GM19239 (cell line): ENCODE measurements around the gene C14orf132.

Experiments used
- DNase-seq: peaks from one replicate; pipeline ENCODE4 v3.0.0; 2011; ENCODE audit warnings: low spot score; ENCODE audit not compliant: insufficient read length
- FAIRE-seq: peaks from 2 replicates; lab custom pipeline; 2011; peaks lifted over from hg19 to GRCh38; lab: Jason Lieb, UNC

The C14orf132 gene

DNA sequence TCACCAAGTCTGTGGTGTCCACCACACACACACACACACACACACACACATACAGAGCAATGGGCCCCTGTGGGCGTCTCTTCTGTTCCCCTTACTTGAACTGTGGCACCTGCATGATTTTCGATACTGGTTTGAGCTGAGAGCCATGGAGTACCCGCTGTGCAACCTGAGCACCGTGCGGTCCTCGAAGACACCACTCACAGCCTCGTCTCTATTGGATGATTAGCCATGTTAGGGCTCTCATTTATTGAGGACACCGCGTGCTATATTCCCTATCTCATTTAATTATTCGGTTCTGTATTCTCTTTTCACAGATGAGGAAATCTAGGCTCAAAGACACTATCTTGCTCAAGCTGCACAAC, 623 bp upstream of the C14orf132 start:
- DNase-seq (no peak), FAIRE-seq (peak; percentile 28)

DNA sequence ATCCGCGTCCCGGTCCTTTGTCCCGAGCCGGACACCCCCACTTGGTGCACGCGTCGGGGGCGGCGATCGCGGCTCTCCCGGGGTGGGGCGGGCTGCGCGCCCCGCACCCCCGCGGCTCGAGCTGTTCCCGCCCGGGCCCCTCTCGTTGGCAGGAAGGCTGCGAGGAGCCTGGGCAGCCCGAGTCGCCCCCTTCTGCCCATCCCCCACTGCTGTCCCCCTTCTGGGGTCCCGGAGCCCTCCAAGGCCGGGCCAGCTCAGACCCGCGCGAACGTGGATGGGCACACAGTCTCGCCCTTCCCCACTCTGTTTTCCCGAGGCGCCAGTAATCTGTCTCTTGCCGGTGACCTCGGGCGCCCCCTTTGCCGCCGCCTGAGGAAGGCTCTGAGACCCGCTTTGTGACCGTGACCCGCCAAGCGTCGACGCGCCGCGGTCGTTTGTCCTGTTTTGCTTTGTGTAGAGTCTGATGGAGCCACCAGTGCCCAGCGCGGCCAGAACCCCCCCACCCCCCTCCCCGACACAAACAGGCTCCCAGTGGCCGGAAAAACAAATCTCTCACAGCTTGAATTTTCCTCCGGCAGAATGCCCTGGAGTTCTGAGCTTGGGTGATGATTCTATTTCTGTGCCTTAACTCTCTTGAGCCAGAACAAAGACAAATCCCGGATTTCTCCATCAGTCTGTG, 610 bp downstream of the C14orf132 start:
- DNase-seq (no peak), FAIRE-seq (no peak)

DNA sequence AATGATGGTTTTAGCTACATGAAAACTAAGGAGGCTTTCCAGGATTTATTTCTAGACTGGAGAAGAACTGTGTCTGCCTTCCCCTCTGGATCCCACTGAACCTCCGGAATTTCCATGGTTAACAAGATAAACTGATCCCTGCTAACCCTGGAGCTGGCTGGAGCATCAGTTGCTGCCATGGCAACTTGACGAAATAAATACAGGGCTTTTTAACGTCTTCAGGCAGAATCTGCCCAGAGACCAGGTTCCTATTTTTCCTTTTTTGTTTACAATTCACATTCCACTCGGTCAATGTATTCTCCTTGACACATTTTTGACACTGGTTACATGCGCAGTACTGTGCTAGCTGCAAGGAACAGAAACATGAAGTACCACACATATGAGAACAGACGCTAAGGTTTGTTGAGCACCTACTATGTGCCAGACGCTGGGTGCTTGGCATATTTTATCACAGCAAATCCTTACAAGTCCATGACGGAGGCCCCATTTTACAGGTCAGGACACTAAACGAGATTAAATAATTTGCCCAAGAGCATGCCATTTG, 1.7 kb downstream of the C14orf132 start:
- DNase-seq (no peak), FAIRE-seq (no peak)

DNA sequence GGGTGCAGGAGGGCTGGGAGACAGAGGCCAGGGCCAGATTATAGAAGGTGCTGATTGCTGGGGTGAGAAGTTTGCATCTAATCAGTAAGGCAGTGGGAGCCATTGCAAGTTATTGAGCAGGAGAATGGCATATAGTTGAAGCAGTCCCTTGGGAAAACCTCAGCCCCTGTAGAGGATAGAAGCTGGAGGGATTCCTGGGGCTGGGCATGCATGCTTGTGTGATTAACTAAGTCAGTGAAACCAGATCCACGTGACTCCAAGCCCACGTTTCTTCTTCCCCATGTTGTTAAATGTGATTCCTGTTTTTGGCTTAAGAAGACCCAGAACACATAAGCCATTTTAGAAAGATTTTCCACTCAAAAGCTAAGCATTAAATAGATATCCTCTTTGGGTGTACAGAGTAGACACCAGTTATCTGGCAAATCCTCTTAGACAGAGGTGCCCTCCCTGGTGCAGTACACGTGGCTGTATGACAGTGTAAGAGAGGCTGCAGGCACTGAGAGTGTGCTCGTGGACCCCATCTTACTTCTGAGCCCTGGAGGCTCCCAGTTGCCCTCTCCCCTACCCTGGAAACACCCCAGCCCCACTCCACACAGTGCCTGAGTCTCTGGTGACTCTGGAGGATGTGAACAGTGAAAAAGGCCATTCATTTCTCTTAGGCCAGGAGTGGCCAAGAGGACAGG, 3.2 kb downstream of the C14orf132 start:
- no peak for DNase-seq

DNA sequence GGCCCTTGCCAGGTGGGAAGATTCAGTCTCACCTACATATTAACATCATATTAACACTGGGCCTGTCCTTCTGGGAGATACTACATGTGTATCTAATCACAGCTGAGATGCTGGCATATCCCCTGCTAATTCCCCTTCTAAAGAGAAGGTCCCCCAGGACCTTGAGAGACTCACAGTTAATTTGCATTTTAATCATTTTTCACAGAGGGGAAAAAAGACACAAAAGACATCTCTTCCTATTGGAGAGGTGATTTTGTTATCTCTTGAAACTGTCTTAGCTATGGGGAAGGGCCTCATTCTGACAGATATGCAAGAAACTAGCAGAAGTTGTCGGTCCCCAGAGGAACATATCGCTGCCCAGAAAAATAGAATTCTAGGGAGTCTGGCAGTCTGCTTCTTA, 7.5 kb downstream of the C14orf132 start:
- no peak for DNase-seq
- FAIRE-seq, result no peak

More for the DNA sequence above, 3.2 kb downstream of the C14orf132 start:
- no peak for FAIRE-seq

DNA sequence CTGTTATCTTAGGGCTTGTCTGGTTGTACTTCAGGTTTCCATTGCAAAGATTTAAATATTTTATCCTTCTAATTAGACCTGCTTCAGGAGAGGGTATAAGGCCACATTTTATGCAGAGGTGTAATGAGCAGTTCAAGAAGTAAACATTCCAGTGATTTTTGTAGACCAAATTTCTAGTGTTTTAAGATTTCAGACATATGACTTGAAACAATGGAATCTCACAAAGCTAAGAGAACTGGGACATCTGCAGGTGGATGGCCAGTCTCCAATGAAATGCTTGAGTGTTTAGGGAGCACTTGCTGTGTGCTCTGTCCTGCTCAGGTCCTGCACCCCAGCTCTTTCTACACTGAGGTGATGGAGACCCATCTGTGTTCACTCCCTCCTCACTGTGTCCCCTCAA, 7.9 kb downstream of the C14orf132 start:
- DNase-seq (no peak), FAIRE-seq (no peak)

DNA sequence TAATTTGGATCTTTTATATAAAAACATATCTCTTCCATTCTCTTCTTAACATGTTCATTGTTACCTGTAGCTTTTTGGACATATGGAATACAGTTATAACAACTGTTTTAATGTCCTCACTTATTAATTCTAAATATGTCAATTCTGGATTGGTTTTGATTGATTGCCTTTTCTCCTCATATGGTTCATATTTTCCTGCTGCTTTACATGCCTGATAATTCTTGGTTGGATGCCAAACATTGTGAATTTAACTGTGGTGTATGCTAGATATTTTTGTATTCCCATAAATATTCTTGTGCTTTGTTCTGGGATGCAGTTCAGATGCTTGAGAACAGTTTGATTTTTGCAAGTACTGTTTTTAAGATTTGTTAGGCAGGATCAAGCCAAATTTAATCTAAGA, 10.8 kb downstream of the C14orf132 start:
- DNase-seq (no peak), FAIRE-seq (no peak)

DNA sequence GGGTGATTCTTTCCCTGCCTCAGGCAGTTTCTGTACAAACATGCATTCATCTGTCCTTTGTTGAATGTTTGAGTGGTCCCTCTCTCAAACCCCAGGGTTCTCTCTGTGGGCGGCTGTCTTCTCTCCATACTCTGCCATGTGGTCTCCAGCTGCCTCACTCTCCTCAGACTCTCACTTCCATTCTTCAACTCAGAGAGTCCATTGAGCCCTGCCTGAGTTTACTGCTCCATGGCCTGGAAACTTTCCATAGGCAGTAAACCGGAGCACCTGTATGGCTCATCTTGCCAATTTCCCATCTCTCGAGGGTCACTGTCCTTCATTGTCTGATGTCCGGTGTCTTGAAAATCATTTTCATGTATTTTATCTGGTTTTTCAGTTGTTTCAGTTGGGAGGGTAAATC, 11.3 kb downstream of the C14orf132 start:
- no peak for FAIRE-seq

DNA sequence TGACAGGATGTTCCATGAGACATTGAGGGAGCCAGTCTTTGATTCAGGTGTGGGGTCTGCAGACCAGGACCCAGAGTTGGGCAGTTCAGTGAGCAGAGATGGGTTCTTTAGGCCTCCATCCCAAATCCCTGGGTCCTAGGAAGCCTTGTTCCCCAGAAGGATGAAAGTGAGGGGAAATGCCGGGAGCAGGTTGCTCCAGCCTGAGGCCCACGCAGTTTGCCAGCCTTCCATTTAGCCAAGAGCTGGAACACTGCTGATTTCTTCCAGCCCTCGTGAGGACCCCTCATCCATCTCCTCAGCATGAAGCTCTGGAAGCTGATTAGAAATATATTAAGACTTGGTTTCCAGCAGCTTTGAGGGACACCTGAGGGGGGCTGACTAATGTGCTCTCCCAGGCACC, 12.1 kb downstream of the C14orf132 start:
- no peak for DNase-seq
- no peak for FAIRE-seq

More for the DNA sequence above, 11.3 kb downstream of the C14orf132 start:
- DNase-seq, result no peak

DNA sequence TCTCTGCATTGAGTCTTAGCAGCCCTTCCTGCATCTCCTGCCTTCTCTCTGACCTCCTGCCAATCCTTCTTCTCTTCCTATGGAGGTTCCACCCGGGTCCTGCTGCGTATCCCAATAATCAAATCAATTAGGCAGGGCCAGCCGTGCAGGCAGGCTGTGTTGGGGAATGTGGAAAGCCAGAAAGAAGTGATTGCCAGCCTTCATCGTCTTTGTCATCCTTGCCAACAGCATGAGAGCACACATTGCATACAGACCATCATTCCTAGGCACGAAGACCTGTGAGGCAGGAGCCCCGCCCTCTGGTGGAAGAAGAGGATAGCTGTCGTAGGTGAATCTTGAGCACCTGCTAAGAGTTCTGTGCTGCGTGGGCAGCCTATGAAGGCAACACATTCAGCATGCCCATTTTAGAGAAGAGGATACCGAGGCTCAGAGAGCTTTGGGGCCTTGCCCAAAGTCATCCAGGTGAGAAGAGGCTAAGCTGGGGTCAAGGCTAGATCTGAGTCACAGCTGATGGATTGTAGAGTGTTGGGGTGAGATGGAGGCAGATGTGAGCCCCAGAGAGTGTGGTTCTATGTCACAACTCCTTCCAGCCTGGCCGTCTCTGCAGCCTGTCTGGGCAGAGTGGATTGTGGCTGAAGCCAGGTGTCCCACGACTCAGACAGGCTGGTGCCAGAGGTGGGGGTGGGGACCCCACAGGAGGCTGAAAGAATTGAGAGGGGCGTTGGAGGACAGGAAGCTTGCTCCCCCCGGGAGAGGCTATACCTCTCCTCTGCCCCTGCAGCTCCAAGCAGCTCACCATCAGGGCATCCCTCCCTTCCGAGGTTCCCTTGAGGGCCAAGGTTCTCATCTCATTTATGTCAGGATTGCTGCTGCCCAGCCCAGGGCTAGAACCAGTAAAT, 12.7 kb downstream of the C14orf132 start:
- DNase-seq (peak; percentile 25), FAIRE-seq (no peak)

DNA sequence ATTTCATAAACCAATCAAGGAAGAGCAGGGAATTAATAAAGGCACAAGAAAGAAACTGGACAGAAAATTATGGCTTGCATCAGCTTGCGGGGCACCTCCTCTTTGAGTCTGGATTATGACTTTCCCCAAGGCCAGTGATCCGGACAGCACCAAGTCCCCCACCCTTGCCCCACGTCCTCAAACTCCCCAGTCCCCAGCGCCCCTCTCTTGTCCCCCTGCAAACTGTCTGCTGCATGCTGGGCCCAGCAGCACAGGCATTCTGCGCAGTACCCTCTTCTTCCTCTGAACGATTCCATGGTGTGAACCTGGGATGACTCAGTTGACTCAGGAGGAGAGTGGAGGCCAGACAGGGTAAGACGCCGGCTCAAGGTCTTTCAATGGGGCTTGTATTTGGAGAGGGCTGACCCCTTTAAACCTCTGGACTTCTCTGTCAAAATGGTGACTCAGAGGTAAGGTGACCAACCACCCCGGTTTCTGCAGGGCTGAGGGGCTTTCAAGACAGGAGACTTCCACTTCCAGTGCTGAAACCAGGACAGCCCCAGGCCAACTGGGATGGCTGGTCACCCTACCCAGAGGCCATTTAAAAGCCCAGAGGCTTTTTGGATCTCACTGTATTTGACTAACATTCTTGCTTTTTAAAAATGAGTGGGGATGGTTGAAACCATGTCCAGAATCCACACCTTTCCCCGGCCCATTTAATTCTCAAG, 13.5 kb downstream of the C14orf132 start:
- FAIRE-seq (no peak), DNase-seq (no peak)

DNA sequence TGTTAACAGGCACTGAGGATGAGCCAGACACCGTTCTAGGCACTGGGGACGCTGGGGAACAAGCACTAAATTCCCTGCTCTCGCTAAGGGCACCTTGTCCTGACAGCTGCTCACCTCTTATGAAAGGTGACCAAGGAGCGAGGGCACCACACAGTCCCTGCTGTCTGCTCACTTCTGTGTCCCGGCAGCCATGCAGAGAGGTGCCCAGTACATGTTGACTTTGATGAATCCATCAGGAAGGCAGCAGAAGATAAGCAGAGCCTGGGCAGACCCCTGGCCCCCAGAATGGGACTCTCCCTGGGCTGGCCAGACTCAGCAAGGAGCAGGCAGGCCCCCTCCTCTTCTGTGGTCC, 14.1 kb downstream of the C14orf132 start:
- FAIRE-seq, result no peak
- DNase-seq, result no peak

DNA sequence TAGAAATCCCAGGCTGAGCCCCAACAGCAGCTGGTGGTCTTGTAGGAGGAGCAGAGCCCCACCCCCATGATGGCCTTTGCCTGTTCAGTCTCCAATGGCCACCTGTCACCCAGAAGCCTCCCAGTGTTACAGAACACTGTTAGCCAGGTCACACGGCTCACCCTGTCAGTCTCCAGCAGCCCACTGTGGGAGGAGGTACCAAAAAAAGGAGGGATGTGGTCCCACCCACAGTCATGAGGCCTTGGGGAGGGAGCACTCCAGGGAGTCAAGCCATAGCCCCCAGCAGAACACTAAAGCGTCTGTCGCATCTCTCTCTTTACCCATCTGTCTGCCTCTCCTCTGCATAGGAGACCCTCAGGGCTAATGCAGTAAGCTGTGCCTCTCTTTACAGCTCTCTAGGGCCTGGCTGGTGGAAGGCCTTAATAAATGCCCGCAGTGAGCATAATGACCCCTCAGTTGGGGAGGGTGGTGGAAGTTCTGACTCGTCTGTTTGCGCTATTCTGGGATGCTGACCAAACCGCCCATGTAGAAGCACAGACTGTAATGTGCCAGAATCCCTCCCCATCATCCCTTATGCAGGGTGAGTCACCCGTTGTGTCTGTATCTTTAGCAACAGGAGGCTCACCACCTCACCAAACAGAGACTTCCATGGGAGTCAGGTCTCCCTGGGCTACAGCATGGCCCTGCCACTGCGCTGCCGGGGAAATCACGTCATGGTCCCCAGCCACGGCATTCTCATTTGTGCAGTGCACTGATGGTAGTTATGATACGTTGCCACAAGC, 14.6 kb downstream of the C14orf132 start:
- FAIRE-seq, result no peak
- no peak for DNase-seq

DNA sequence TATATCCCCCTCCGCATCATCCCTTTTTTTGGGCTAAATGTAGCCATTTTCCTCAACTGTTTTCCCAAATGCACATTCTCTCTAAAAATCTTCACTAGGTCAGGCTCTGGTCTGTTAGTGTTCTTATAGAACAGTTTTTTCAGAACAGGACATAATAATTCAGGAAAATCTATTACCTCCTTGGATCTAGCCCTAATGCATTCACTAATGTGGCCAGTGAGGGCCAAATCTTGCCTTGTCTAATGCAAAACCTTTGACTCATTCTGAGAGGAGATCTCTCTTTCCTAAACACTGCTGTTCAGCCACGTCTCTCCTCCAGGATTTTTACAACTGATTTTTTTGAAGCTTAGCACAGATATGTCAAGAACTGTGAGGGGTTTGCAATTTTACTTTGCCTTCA, 15.5 kb downstream of the C14orf132 start:
- FAIRE-seq, result no peak
- no peak for DNase-seq

DNA sequence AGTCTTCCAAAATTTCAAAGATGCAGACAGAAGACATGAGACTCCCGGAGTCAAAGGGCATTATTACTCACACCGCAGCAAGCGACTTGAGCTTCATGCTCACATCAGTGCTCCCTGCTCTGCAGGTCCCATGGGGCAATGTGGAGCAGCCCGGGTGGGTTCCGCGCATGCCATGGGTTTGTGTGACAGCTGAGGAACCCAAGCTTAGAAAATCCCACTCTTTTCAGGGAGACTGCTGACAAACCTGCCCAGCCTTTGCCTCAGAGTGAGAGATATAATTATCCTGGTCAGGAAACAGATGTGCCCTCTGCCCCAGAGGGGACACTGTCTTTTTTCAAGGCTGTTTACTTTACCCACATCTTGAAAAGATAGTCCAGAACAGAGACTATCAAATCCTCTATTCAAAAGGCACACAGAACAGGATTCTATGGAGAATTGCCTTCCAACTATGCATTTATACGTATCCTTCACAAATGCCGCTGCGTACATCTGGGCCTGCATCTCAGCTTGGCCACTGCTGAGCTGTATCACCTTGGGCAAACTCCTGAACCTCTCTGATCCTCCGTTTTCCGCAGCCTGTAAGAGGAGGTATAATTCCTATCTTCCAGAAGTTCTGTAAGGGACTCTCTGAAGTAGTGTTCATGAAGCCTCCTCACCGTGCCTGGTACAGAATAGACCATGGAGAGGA, 16.0 kb downstream of the C14orf132 start:
- DNase-seq (no peak), FAIRE-seq (no peak)

DNA sequence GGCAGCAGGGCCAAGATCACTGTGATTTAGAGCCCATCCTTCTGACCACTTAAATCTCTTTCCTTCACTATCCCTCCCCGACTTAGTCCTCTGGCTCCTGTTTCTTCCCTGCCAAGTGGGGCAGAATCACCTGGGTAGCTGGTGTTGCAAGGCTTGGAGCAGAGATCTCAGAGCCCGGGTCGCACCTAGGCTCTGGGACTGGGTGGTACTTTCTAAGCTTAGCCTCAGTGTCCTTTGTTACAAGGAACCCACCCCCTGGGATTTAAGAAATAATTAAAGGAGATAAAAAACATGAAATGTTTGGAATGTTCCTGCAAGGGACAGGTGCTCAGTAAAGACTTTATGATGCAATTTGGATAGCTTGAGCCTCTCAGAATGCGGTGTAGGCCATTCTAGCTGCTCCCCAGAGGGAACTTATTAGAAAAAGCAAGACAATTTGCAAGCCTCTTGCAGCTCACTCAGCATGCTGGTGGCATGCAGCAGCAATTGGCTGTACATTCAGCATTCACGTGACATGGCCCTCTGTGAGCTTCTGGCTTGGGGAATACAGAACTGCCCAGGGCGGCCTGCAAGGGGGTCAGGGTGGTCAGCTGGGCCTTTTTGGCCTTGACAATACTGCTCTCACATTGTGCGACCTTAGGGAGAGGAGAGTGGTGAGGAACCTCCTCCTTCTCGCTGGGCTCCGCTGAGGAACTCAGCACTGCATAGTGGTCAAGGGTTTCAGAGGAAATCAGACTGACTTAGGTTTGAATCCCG, 16.8 kb downstream of the C14orf132 start:
- no peak for FAIRE-seq
- no peak for DNase-seq

DNA sequence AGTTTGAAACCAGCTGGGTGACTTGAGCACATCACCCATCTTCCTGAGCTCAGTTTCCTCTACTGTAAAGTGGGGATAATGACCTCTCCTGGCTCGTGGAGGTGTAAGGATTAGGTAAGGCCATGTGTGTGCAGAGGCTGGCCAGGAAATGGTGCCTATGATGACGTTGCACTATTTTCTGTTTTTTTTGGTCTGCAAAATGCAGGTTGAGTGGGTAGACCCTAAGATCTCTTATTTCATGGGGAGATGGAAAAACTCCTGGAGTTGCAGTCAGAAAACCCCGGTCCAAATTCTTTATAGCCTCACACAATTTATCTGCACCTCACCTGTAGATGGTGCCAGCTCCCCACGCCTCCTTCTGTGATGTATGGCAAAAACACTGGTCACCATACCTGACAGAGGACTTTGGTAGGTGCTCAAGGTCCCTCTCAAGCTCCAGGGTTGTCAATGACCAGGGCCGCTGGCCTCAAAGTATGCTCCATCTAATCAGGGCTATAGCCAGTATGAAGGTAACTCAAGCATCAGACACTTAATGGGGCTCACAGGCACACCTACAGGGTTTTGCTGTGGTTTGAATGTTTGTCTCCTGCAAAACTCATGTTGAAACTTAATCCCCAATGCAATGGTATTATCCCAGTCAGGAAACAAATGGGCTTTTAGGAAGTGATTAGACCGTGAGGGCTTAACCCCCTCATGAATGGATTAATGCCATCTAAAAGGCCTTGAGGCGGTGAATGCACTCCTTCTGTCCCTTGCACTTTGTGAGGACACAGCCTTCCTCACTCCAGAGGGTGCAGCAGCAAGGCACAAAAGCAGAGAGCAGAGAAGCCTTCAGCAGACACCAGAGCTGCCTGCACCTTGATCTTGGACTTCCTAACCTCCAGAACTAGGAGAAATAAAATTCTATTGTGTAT, 17.6 kb downstream of the C14orf132 start:
- FAIRE-seq, result no peak
- DNase-seq, result no peak
